ENCODE results near the gene PHF21A. TPM values are rescaled to one million over a fixed set of nuclear protein-coding genes. Genes with fewer than 3 reads are reported as not detected.

PHF21A gene
- total RNA-seq, 4 donors from 2014 or later, result 9.8 to 20.2 (median 15.4) TPM

GRCh38 chr11:46133119-46133518 lies 11.9 kb upstream of the PHF21A start:
- in situ Hi-C loops (cut with MboI; ENCODE audit: low sequenced_read_pairs in 4 of 4), result no loop called here
- Histone ChIP-seq H3K27me3 (no peaks in the 10 kb centered on the region), H3K4me3 (no peak overlapping the region), H3K9me3 (no peaks in the 10 kb centered on the region), H3K36me3 (no peaks in the 10 kb centered on the region), H3K27ac (no peak overlapping the region), H3K4me1 (peaks cover 0 to 5% of the 10 kb centered on the region in 2 donors)
- ATAC-seq, result no peak
- no peak for TF ChIP-seq POLR2A (IDR thresholded peaks at IDR 0.05)
- no peak for TF ChIP-seq CTCF (IDR thresholded peaks at IDR 0.05 in 4 of 5, conservative IDR thresholded peaks at IDR 0.05 in 1 of 5)
- DNase-seq, result no peak
- intact Hi-C loops (cut with DNase I; ENCODE audit: low total_unique reads), result no loop called here

GRCh38 chr11:46130286-46130940 lies 9.2 kb upstream of the PHF21A start:
- peaks cover 0 to 5% of the 10 kb centered on the region in 2 donors for H3K4me1 ChIP-seq
- no peaks in the 10 kb centered on the region for H3K9me3 ChIP-seq
- H3K27ac ChIP-seq, result no peak overlapping the region
- no peak for DNase-seq
- no peak for ATAC-seq
- no peak for TF ChIP-seq CTCF (IDR thresholded peaks at IDR 0.05 in 4 of 5, conservative IDR thresholded peaks at IDR 0.05 in 1 of 5)
- TF ChIP-seq POLR2A (IDR thresholded peaks at IDR 0.05), result no peak
- in situ Hi-C loops (cut with MboI; ENCODE audit: low sequenced_read_pairs in 4 of 4) (no loop called here), intact Hi-C loops (cut with DNase I; ENCODE audit: low total_unique reads) (no loop called here)
- H3K27me3 ChIP-seq, result no peaks in the 10 kb centered on the region
- H3K4me3 ChIP-seq, result no peak overlapping the region
- H3K36me3 ChIP-seq, result no peaks in the 10 kb centered on the region

- Histone ChIP-seq H3K27me3 (no peaks in the 10 kb centered on the region), H3K4me1 (peaks cover 0 to 5% of the 10 kb centered on the region in 2 donors), H3K4me3 (no peak overlapping the region), H3K36me3 (no peaks in the 10 kb centered on the region), H3K9me3 (no peaks in the 10 kb centered on the region), H3K27ac (no peak overlapping the region)
- ATAC-seq (no peak), DNase-seq (no peak)
- TF ChIP-seq CTCF (IDR thresholded peaks at IDR 0.05 in 4 of 5, conservative IDR thresholded peaks at IDR 0.05 in 1 of 5) (no peak), POLR2A (IDR thresholded peaks at IDR 0.05) (no peak)
- in situ Hi-C loops (cut with MboI; ENCODE audit: low sequenced_read_pairs in 4 of 4), result loop anchor here in 1 of 4 donors (10.0 kb wide), 1 partner anchor 186 kb away; no protein-coding TSS in a partner anchor
- intact Hi-C loops (cut with DNase I; ENCODE audit: low total_unique reads), result loop anchor here (10.0 kb wide), 2 partner anchors 216 to 264 kb away; partner anchors contain the start of gene DGKZ
Observed at GRCh38 chr11:46129133-46129532, 7.9 kb upstream of the PHF21A start.

- Histone ChIP-seq H3K4me3 (no peak overlapping the region), H3K27ac (no peak overlapping the region), H3K36me3 (no peaks in the 10 kb centered on the region), H3K9me3 (no peaks in the 10 kb centered on the region), H3K4me1 (peaks cover 3 to 12% of the 10 kb centered on the region in 2 donors), H3K27me3 (no peaks in the 10 kb centered on the region)
- intact Hi-C loops (cut with DNase I; ENCODE audit: low total_unique reads) (loop anchor here (10.0 kb wide), 2 partner anchors 218 to 262 kb away; partner anchors contain the start of gene DGKZ), in situ Hi-C loops (cut with MboI; ENCODE audit: low sequenced_read_pairs in 4 of 4) (loop anchor here in 1 of 4 donors (10.0 kb wide), 1 partner anchor 188 kb away; no protein-coding TSS in a partner anchor)
- TF ChIP-seq CTCF (IDR thresholded peaks at IDR 0.05 in 4 of 5, conservative IDR thresholded peaks at IDR 0.05 in 1 of 5), result no peak
- TF ChIP-seq POLR2A (IDR thresholded peaks at IDR 0.05), result no peak
- peak; percentile 33 to 46 for ATAC-seq
- peak in 1 of 2 donors; percentile 23 for DNase-seq
Observed at GRCh38 chr11:46127150-46127638, 5.9 kb upstream of the PHF21A start.

Data from gastrocnemius medialis (tissue), 4 donors.